Hepatocyte (in vitro differentiated cells): ENCODE measurements around the gene CCDC185.

ENCODE experiments used
- CTCF ChIP-seq: fragments of 200-600 bp; sonication (generic); IDR thresholded peaks from 2 replicates; pipeline ENCODE4 v1.5.1; 2016; ENCODE audit warnings: antibody characterized with exemption, mild to moderate bottlenecking; ENCODE audit not compliant: poor library complexity
- EZH2 ChIP-seq: fragments of 200-600 bp; sonication (generic); IDR thresholded peaks from 2 replicates; pipeline ENCODE4 v1.6.1; 2016; ENCODE audit warnings: antibody characterized with exemption, mild to moderate bottlenecking, borderline replicate concordance

- TF ChIP-seq CTCF (no peak), EZH2 (no peak)
Measured at GRCh38 chr1:223421676-223422075, 28.5 kb downstream of the CCDC185 start.
